GM12801 (cell line): ENCODE measurements around the gene TSPAN2.

Experiments used
- CTCF ChIP-seq: IDR thresholded peaks from one replicate; pipeline ENCODE4 v1.5.1; 2011; ENCODE audit warnings: control low read depth; ENCODE audit not compliant: insufficient read length; ENCODE audit errors: extremely low read depth

Gene TSPAN2

DNA sequence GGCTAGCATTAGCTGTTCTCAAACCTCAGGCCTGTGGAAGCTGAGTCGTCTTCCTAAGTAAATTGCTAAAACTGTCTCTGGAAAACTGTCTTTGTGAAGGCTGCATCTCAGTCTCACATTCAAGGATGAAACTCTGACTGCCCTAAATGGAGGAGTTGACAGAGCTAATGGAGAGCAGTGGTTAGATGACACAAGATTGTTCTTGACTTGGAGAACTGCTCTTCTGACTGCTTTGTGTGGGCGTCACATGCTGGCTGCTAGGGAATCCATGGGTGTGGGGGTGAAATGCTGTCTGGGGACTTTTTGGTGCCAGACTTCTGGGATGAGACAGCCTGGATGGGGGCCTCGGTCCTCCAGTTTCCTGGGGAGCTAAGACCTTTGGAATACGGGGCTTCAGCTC is 24.5 kb upstream of the TSPAN2 start:
- TF ChIP-seq CTCF, result no peak

GRCh38 chr1:115112496-115113375 is 23.4 kb upstream of the TSPAN2 start:
- no peak for TF ChIP-seq CTCF

GRCh38 chr1:115107516-115108260 is 18.4 kb upstream of the TSPAN2 start:
- no peak for TF ChIP-seq CTCF

DNA sequence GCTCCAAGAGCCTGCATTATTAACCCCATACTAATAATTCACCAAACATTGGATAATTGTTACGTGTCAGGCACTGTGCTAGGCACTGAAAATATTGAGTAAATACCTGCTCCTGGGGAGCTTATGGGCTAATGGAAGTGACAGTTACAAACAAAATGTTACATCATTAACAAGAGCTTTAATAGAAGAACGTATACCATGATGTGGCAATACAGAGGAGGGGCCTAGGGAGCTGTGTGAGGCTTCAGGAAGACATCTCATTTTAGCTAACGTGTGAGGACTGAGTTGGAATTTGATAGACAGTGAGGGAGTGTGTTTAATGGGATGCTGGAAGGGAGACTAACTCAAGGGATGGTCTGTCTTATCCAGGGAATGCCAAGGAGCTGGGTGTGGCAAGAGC is 16.5 kb upstream of the TSPAN2 start:
- no peak for TF ChIP-seq CTCF

GRCh38 chr1:115099693-115100050 is 10.4 kb upstream of the TSPAN2 start:
- no peak for TF ChIP-seq CTCF

DNA sequence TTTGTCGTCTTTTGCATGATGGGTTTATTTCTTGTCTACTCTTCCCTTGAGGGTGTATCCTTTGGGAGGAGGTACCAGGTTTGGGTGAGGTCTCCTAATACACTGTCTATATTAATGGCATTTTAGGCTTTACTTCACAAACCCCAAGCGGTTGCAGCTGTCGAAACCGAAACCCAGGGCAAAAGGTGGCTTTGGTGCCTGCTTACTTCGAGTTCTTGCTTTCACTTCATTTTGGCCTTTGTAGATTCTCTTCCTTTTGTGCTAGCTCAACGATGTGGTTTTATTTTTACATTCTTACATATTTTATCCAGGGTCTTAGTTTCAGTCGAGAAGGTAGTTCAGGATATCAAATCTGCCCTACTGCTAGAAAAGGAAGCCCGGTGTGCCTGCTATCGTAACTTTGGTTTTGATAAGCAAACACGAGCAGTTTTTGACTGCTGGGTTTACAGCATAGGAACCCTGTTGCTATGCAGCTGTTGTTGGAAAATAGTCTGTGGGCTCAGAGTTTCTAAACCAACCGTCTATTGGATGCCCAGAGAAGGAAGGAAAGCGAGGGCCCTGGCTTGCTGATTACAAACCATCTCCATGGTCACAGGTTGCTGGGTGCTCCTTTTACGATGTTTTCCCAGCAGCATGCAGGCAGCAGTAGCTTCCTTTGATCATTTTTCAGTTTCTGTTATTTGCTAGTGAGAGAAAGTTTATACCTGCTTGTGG is 9.8 kb upstream of the TSPAN2 start:
- TF ChIP-seq CTCF, result no peak

GRCh38 chr1:115092175-115092574 is 2.9 kb upstream of the TSPAN2 start:
- no peak for TF ChIP-seq CTCF
